ENCODE data around the gene ARRDC2.

The ARRDC2 gene

DNA sequence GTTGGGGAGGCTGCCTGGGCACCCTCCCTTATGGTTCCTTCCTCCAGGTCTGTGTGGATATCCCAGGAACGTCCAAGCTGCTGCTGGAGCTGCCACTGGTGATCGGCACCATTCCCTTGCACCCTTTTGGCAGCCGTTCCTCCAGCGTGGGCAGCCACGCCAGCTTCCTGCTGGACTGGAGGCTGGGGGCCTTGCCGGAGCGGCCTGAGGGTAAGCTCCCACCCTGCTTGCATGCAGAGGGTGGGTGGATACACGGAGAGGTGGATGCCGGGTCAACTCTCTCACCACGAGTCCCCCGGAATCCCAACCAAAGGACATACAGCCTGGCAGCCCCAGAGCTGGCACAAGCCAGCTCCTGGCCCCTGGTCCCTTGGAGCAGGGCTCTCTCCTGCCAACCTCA lies 2.2 kb downstream of the ARRDC2 start:
- TF ChIP-seq, protein P1, sequence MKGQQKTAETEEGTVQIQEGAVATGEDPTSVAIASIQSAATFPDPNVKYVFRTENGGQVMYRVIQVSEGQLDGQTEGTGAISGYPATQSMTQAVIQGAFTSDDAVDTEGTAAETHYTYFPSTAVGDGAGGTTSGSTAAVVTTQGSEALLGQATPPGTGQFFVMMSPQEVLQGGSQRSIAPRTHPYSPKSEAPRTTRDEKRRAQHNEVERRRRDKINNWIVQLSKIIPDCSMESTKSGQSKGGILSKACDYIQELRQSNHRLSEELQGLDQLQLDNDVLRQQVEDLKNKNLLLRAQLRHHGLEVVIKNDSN (IDR thresholded peaks at IDR 0.05) = no peak
- no peak for TF ChIP-seq TEAD4 (IDR thresholded peaks at IDR 0.05)
- no peak for TF ChIP-seq FOXM1 (IDR thresholded peaks at IDR 0.05; ENCODE audit: borderline replicate concordance, low read depth)
- no peak for TF ChIP-seq RAD21 (IDR thresholded peaks at IDR 0.05; ENCODE audit: low read depth)
- TF ChIP-seq YY1 (IDR thresholded peaks at IDR 0.05; ENCODE audit: low read depth) = no peak
- TF ChIP-seq, protein P2, sequence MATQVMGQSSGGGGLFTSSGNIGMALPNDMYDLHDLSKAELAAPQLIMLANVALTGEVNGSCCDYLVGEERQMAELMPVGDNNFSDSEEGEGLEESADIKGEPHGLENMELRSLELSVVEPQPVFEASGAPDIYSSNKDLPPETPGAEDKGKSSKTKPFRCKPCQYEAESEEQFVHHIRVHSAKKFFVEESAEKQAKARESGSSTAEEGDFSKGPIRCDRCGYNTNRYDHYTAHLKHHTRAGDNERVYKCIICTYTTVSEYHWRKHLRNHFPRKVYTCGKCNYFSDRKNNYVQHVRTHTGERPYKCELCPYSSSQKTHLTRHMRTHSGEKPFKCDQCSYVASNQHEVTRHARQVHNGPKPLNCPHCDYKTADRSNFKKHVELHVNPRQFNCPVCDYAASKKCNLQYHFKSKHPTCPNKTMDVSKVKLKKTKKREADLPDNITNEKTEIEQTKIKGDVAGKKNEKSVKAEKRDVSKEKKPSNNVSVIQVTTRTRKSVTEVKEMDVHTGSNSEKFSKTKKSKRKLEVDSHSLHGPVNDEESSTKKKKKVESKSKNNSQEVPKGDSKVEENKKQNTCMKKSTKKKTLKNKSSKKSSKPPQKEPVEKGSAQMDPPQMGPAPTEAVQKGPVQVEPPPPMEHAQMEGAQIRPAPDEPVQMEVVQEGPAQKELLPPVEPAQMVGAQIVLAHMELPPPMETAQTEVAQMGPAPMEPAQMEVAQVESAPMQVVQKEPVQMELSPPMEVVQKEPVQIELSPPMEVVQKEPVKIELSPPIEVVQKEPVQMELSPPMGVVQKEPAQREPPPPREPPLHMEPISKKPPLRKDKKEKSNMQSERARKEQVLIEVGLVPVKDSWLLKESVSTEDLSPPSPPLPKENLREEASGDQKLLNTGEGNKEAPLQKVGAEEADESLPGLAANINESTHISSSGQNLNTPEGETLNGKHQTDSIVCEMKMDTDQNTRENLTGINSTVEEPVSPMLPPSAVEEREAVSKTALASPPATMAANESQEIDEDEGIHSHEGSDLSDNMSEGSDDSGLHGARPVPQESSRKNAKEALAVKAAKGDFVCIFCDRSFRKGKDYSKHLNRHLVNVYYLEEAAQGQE (IDR thresholded peaks at IDR 0.05; ENCODE audit: low read depth) = no peak
- TF ChIP-seq, protein P3, sequence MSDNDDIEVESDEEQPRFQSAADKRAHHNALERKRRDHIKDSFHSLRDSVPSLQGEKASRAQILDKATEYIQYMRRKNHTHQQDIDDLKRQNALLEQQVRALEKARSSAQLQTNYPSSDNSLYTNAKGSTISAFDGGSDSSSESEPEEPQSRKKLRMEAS (IDR thresholded peaks at IDR 0.05) = no peak
- TF ChIP-seq NFIC (IDR thresholded peaks at IDR 0.05) = no peak
- TF ChIP-seq CEBPB (IDR thresholded peaks at IDR 0.05) = no peak
- no peak for TF ChIP-seq EGR1 (IDR thresholded peaks at IDR 0.05)
- no peak for TF ChIP-seq ZBTB7A (IDR thresholded peaks at IDR 0.05; ENCODE audit: low read depth)
- TF ChIP-seq TCF12 (IDR thresholded peaks at IDR 0.05; ENCODE audit: low read depth) = no peak
- no peak for TF ChIP-seq EP300 (IDR thresholded peaks at IDR 0.05; ENCODE audit: borderline replicate concordance)
- TF ChIP-seq CREB1 (IDR thresholded peaks at IDR 0.05; ENCODE audit: low read depth) = no peak

DNA sequence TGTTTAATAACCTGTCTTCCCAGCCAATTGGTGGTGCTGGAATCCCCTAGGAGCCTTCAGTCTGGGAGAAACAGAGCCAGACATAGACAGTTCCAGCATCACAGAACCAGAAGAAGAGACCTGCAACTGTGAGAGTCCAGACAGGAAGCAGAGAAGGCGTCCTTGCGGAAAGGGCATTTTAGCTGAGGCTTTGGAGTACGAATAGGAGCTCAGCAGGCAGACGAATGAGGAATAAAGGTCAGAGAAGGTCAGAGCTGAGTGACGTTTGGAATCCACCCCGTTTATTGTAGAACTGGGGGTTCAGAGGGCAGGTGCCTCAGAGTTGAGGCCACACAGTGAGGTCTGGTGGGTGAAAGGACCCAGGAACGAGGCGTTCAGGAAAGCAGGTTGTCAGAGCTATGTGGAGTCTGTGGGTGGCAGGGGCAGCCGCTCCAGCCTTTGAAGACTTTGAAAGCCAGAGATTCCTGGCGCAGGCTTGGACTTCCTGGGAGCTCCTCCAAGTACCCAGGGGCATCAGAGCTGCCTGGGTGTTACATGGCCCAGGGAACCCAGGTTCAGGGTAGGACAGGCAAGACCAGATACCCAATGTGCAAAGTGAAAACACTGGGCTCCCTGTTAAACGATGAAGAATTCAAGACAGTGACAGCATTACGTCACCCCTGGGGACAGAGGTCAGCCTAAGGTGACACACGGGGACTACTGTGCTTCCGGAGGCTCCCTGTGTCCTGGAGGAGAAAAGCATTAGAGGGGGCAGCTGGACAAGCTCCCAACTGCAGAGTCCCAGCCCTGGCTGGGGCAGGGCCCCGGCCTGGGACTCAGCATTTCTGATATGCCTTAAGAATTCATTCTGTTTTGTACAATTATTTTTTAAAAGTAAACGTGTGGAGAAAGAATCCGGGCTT lies 5.5 kb downstream of the ARRDC2 start:
- TF ChIP-seq YY1 (IDR thresholded peaks at IDR 0.05; ENCODE audit: low read depth) = no peak
- no peak for TF ChIP-seq CREB1 (IDR thresholded peaks at IDR 0.05; ENCODE audit: low read depth)
- TF ChIP-seq ZBTB7A (IDR thresholded peaks at IDR 0.05; ENCODE audit: low read depth) = no peak
- TF ChIP-seq EP300 (IDR thresholded peaks at IDR 0.05; ENCODE audit: borderline replicate concordance) = no peak
- TF ChIP-seq FOXM1 (IDR thresholded peaks at IDR 0.05; ENCODE audit: borderline replicate concordance, low read depth) = no peak
- TF ChIP-seq, protein P3 (IDR thresholded peaks at IDR 0.05) = no peak
- no peak for TF ChIP-seq TEAD4 (IDR thresholded peaks at IDR 0.05)
- TF ChIP-seq EGR1 (IDR thresholded peaks at IDR 0.05) = no peak
- TF ChIP-seq, protein P1 (IDR thresholded peaks at IDR 0.05) = no peak
- TF ChIP-seq TAF1 (IDR thresholded peaks at IDR 0.05; ENCODE audit: low read depth) = no peak
- no peak for TF ChIP-seq CEBPB (IDR thresholded peaks at IDR 0.05)

DNA sequence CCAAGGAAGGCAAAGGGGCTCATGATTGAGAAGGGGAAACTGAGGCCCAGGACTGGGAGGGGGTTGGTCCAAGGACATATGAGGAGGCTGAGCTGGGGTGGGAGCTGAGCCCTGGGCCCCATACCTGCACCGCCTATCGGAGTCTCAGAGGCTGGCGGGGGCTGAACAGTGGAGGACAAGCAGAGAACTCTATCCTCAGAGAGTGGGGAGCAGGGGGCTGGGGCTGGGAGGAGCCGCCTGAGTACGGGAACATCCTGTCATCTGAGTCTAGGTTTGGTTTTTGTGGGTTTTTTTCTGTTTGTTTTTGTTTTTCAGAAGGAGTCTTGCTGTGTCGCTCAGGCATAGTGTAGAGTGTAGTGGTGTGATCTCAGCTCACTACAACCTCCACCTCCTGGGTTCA lies 6.2 kb downstream of the ARRDC2 start:
- TF ChIP-seq TEAD4 (IDR thresholded peaks at IDR 0.05) (no peak), YY1 (IDR thresholded peaks at IDR 0.05; ENCODE audit: low read depth) (no peak), ZBTB7A (IDR thresholded peaks at IDR 0.05; ENCODE audit: low read depth) (no peak), TCF12 (IDR thresholded peaks at IDR 0.05; ENCODE audit: low read depth) (no peak), FOXM1 (IDR thresholded peaks at IDR 0.05; ENCODE audit: borderline replicate concordance, low read depth) (no peak), EGR1 (IDR thresholded peaks at IDR 0.05) (no peak), RAD21 (IDR thresholded peaks at IDR 0.05; ENCODE audit: low read depth) (no peak)
- TF ChIP-seq, protein P1 (IDR thresholded peaks at IDR 0.05) = no peak
- TF ChIP-seq, protein P2 (IDR thresholded peaks at IDR 0.05; ENCODE audit: low read depth) = no peak
- TF ChIP-seq, protein P3 (IDR thresholded peaks at IDR 0.05) = no peak

DNA sequence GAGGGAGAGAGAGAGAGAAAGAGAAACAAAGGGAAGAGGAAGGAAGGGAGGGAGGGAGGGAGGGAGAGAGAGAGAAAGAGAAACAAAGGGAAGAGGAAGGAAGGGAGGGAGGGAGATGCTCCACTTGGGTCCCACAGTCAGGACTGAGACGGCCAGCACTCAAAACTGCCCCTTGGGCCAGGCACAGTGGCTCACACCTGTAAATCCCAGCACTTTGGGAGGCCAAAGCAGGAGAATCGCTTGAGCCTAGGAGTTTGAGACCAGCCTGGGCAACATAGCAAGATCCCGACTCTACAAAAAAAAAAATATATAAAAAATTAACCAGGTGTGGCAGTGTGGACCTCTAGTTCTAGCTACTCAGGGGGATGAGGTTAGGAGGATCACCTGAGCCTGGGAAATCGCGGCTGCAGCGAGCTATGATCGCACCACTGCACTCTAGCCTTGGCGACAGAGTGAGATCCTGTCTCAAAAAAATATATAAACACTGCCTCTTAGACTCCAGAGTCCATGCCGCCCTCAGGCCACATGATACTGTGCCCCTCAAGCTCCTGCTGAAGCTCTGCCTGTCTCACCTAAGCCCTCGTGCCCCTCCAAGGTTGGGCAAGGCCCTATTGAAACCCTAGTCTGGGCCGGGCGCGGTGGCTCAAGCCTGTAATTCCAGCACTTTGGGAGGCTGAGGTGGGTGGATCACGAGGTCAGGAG lies 8.4 kb downstream of the ARRDC2 start:
- TF ChIP-seq, protein P2 (IDR thresholded peaks at IDR 0.05; ENCODE audit: low read depth) = no peak
- TF ChIP-seq TCF12 (IDR thresholded peaks at IDR 0.05; ENCODE audit: low read depth) (no peak), EP300 (IDR thresholded peaks at IDR 0.05; ENCODE audit: borderline replicate concordance) (no peak), CEBPB (IDR thresholded peaks at IDR 0.05) (no peak), TEAD4 (IDR thresholded peaks at IDR 0.05) (no peak), FOXM1 (IDR thresholded peaks at IDR 0.05; ENCODE audit: borderline replicate concordance, low read depth) (no peak)
- TF ChIP-seq, protein P1 (IDR thresholded peaks at IDR 0.05) = no peak

Measured in Ishikawa (cell line).